ENCODE measurements around the gene FBXO22.
A peak's percentile ranks its signal among the peaks of the same experiment; 100 is the strongest.
"Not testable (repeated sequence)": the region's sequence is repeated elsewhere in the genome, so short reads cannot be mapped to it uniquely, and the experiment has no call there.

The FBXO22 gene

DNA sequence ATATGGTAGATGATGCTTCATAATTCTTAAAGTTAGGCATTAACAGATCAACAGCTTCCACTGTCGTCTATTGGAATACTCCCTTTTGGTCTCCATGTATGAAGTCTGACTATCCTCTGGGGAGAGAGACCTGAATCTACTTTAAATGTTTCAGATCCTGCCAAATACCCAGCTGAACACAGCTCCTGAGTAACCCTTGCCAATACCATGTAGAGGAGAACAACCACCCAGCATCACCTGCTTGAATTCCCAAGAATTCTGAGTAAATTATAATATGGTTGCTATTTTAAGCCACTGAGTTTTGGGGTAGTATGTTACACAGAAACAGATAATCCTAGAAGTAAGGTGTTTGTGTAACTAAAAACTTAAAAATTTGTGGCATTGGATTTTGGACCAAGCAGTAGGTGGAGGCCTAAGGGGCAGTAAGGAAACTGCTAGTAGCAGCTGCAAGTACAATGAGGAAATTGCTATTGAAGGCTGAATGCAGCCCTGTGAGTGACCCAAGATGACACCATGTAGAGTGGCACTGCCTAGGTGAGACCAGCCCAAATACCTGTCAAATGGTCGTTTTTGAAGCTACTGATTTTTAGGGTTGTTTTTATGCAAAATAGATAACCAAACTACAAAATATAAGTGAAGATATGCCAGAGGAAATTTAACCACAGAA is 77.6 kb downstream of the FBXO22 start:
- no peak for TF ChIP-seq Cebpa-rat (IDR thresholded peaks at IDR 0.05)
- no peak overlapping the region for H3K9ac ChIP-seq
- no peak overlapping the region for H3K27ac ChIP-seq
- no peak overlapping the region for H3K4me2 ChIP-seq
- peaks cover 0 to 12% (median 10%) of the 10 kb centered on the region in 11 experiments; a peak in 15 of 22 replicates for H3K9me3 ChIP-seq (replicated peaks in 1 of 11)
- H3K27me3 ChIP-seq, result no peaks in the 10 kb centered on the region
- H3K36me3 ChIP-seq, result no peaks in the 10 kb centered on the region
- no peak overlapping the region for H3K4me3 ChIP-seq
- no peaks in the 10 kb centered on the region for H3K4me1 ChIP-seq
- H4K20me1 ChIP-seq, result no peaks in the 10 kb centered on the region

DNA sequence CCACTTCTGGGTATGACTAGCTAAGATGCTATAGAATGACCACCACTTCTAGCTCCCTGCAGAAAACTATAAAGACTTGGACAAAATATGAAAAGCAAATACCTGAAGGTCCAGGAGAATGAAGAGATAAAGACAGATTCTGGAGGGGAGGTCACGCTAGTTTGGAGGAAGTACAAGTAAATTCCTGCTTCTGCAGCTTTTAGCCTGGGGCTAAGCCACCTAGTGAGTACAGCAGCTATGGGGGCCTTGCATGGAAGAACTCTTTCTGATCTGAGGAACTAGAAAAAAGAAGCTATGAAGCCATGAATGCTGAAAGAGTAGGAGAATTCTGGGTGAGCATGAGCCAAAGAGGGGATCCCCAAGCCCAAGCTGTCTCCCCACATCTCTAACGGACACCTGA is 78.8 kb downstream of the FBXO22 start:
- no peak overlapping the region for H3K27ac ChIP-seq
- no peak for TF ChIP-seq Cebpa-rat (IDR thresholded peaks at IDR 0.05)

DNA sequence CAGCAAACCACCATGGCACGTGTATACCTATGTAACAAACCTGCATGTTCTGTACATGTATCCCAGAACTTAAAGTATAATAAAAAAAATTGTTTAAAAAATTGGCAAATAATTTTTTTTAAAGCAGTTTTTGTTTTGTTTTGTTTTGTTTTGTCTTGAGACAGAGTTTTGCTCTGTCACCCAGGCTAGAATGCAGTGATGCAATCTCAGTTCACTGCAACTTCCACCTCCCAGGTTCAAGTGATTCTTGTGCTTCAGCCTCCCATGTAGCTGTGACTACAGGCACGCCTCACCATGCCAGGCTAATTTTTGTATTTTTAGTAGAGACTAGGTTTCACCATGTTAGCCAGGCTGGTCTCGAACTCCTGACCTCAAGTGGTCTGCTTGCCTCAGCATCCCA is 81.0 kb downstream of the FBXO22 start:
- H3K4me2 ChIP-seq; H3K36me3 ChIP-seq; H4K20me1 ChIP-seq; H3K27me3 ChIP-seq; H3K4me3 ChIP-seq; H3K9me3 ChIP-seq (replicated peaks in 1 of 11); H3K9ac ChIP-seq; H3K27ac ChIP-seq: not testable (repeated sequence)
- peaks cover 0 to 12% (median 9%) of the 10 kb centered on the region in 10 experiments; a peak in 10 of 20 replicates for H3K4me1 ChIP-seq

More for the DNA sequence above, 78.8 kb downstream of the FBXO22 start:
- Histone ChIP-seq H3K27me3 (no peaks in the 10 kb centered on the region), H3K9me3 (replicated peaks in 1 of 11) (peaks cover 0 to 4% (median 2%) of the 10 kb centered on the region in 11 experiments; a peak in 14 of 22 replicates), H3K4me2 (no peak overlapping the region), H3K4me1 (no peaks in the 10 kb centered on the region), H3K36me3 (no peaks in the 10 kb centered on the region), H3K9ac (no peak overlapping the region), H4K20me1 (no peaks in the 10 kb centered on the region), H3K4me3 (no peak overlapping the region)

DNA sequence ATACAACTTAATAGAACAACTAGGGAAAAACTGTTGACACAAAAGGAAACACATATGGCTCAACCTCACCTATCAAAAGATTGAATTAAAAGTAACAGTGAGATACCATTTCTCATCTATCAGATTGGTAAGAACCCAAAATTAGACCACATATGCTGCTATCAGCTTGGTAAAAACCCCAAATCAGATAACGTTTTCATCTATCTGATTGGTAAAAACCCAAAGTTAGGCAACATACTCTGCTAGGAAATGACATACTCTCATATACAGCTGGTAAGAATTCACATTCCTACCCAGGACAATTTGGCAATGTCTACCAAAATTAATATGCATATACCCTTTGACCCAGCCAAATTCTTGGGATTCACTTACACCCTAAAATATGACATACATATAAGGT is 82.3 kb downstream of the FBXO22 start:
- Histone ChIP-seq H3K4me2 (no peak overlapping the region), H3K27me3 (no peaks in the 10 kb centered on the region), H3K9ac (no peak overlapping the region), H3K4me1 (peaks cover 0 to 12% (median 9%) of the 10 kb centered on the region in 10 experiments; a peak in 10 of 20 replicates), H4K20me1 (no peaks in the 10 kb centered on the region), H3K4me3 (no peak overlapping the region), H3K9me3 (replicated peaks in 1 of 11) (no peaks in the 10 kb centered on the region), H3K27ac (no peak overlapping the region), H3K36me3 (no peaks in the 10 kb centered on the region)
- no peak for TF ChIP-seq Cebpa-rat (IDR thresholded peaks at IDR 0.05)

DNA sequence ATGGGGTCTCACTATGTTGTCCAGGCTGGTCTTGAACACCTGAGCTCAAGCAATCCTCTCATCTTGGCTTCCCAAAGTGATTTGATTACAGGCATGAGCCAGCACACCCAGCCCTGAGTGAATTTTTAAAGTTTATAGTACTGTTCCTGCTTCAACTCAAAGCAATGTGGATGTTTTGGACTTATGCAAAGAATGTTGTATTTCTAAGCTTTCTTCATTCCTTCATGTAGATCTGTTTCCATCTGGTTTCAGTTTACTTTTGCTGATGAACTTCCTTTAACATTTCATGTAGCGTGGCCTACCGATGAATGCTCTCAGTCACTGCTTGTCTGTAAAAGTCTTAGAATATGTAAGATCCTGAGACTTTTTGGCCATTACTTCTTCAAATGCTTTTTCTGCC is 85.4 kb downstream of the FBXO22 start:
- Histone ChIP-seq H3K4me3 (no peak overlapping the region), H3K9ac (no peak overlapping the region), H3K4me1 (peaks cover 0 to 12% (median 9%) of the 10 kb centered on the region in 10 experiments; a peak in 10 of 20 replicates), H3K27ac (no peak overlapping the region), H3K36me3 (no peaks in the 10 kb centered on the region), H3K27me3 (no peaks in the 10 kb centered on the region), H3K9me3 (replicated peaks in 1 of 11) (peaks cover 7 to 15% (median 11%) of the 10 kb centered on the region in 11 experiments; a peak in 19 of 22 replicates), H3K4me2 (peak overlapping the region in 9 of 11 experiments; percentile 2 to 49 (median 23); a peak in 14 of 22 replicates), H4K20me1 (no peaks in the 10 kb centered on the region)
- no peak for TF ChIP-seq Cebpa-rat (IDR thresholded peaks at IDR 0.05)

DNA sequence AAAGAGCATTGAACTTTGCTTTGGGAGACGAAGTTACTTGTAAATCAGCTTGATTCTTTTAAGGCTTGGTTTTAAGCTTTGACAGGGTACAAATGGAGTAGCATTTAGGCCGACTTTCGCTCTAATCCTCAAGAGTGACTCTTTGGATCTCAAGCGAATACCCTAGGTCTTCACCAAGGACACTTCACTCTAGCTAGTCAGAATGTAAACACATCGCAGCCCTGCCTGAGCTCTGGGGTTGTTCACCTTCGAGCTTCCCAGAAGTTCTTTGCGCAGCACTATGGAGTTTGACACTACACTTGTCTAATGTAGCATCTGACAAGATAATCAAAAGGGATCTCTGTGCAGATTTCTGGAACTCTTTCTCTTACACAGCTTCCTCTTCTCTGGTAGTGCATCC is 86.2 kb downstream of the FBXO22 start:
- Histone ChIP-seq H3K27ac (no peak overlapping the region), H3K27me3 (no peaks in the 10 kb centered on the region), H3K36me3 (no peaks in the 10 kb centered on the region), H3K9me3 (replicated peaks in 1 of 11) (peaks cover 7 to 17% (median 12%) of the 10 kb centered on the region in 11 experiments; a peak in 19 of 22 replicates), H3K4me3 (no peak overlapping the region), H3K4me1 (peaks cover 0 to 12% (median 9%) of the 10 kb centered on the region in 10 experiments; a peak in 10 of 20 replicates), H3K4me2 (no peak overlapping the region), H3K9ac (no peak overlapping the region), H4K20me1 (no peaks in the 10 kb centered on the region)
- no peak for TF ChIP-seq Cebpa-rat (IDR thresholded peaks at IDR 0.05)
